Neutrophil (primary cell): ENCODE data around the gene MSI2.

Source experiments
- H3K27ac ChIP-seq: fragments of 200-600 bp; sonication (generic); 2 replicates; pipeline ENCODE4 v1.5.1; 2016; ENCODE audit warnings: mild to moderate bottlenecking, moderate library complexity
- H3K27me3 ChIP-seq: fragments of 200-600 bp; sonication (generic); 2 replicates; pipeline ENCODE4 v1.6.0; 2016; ENCODE audit warnings: mild to moderate bottlenecking
- H3K36me3 ChIP-seq: fragments of 200-600 bp; sonication (generic); 2 replicates; pipeline ENCODE4 v1.5.1; 2017
- H3K4me1 ChIP-seq, 2 experiments: fragments of 200-600 bp in 1 of 2; sonication (generic) in 1 of 2; 1 replicate in 1 of 2; 2 replicates in 1 of 2; pipeline versions ENCODE4 v1.5.1 to v1.6.1; 2013 to 2016; ENCODE audit warnings: low read depth in 1 of 2, low read length in 1 of 2, mild to moderate bottlenecking in 1 of 2, moderate library complexity in 1 of 2; ENCODE audit not compliant: control insufficient read depth in 1 of 2, insufficient read depth in 1 of 2
- H3K4me3 ChIP-seq, 2 experiments: fragments of 200-600 bp in 1 of 2; sonication (generic) in 1 of 2; 1 replicate in 1 of 2; 2 replicates in 1 of 2; pipeline ENCODE4 v1.5.1; 2013 to 2016; ENCODE audit warnings: low read depth in 1 of 2, low read length in 1 of 2, mild to moderate bottlenecking in 1 of 2, moderate library complexity in 1 of 2
- H3K9me3 ChIP-seq: fragments of 200-600 bp; sonication (generic); 2 replicates; pipeline ENCODE4 v1.5.1; 2016
- TF ChIP-seq, protein P1 (sequence below): fragments of 200-600 bp; sonication (generic); IDR thresholded peaks from 2 replicates; pipeline ENCODE4 v1.5.1; 2016; ENCODE audit warnings: antibody characterized with exemption

Gene MSI2

GRCh38 chr17:57708410-57708809 lies 452.1 kb downstream of the MSI2 start:
- Histone ChIP-seq H3K27ac (no peak overlapping the region), H3K4me3 (no peak overlapping the region), H3K4me1 (no peaks in the 10 kb centered on the region), H3K36me3 (no peaks in the 10 kb centered on the region), H3K9me3 (no peaks in the 10 kb centered on the region), H3K27me3 (peaks cover 15% of the 10 kb centered on the region)
- TF ChIP-seq, protein P1, sequence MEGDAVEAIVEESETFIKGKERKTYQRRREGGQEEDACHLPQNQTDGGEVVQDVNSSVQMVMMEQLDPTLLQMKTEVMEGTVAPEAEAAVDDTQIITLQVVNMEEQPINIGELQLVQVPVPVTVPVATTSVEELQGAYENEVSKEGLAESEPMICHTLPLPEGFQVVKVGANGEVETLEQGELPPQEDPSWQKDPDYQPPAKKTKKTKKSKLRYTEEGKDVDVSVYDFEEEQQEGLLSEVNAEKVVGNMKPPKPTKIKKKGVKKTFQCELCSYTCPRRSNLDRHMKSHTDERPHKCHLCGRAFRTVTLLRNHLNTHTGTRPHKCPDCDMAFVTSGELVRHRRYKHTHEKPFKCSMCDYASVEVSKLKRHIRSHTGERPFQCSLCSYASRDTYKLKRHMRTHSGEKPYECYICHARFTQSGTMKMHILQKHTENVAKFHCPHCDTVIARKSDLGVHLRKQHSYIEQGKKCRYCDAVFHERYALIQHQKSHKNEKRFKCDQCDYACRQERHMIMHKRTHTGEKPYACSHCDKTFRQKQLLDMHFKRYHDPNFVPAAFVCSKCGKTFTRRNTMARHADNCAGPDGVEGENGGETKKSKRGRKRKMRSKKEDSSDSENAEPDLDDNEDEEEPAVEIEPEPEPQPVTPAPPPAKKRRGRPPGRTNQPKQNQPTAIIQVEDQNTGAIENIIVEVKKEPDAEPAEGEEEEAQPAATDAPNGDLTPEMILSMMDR: no peak

DNA sequence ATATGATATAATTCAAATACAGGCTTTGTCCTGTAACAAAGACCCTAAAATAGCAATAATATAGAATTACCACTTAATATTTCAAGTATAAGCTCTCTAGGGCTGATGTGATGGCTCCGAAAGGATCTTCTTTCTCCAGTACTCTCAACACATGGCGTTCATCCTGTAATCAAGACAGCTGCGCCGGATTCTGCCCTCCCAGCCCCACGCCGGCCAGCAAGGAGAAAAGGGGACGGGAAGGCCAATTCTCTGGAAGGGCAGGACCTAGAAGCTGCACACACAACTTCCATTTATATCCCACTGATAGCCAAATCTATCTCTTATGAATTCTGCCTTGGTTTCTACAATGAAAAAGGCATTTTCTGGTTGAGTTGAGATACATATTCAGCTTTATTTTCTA lies 456.8 kb downstream of the MSI2 start:
- Histone ChIP-seq H3K9me3 (no peaks in the 10 kb centered on the region), H3K4me3 (no peak overlapping the region), H3K4me1 (no peaks in the 10 kb centered on the region), H3K36me3 (no peaks in the 10 kb centered on the region), H3K27ac (no peak overlapping the region), H3K27me3 (peaks cover 41% of the 10 kb centered on the region)
- TF ChIP-seq, protein P1: no peak

DNA sequence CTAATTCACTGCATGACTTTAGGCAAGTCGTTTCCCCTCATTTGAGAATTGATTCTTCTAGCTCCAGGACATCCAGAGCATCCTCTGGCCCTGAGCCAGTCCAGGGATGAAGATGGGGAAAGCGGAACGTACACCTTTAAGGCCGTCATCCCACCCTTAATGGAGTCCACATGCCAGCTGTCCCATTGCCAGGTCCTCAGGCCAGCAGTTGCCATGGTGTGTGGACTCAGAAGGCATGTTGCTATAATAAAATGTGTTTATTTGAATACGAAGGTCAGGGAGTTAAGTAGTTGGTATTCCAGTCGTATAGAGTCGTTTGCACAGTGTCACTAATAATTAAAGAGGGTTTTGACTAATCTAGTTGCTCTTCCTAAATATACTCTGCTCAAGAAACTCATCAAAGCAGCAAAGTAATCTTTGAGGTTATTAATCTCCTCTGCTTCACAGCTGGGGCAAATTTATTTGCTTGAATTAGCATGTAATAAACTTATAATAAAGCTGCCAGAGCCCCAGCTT lies 458.4 kb downstream of the MSI2 start:
- Histone ChIP-seq H3K27ac (no peak overlapping the region), H3K4me1 (no peaks in the 10 kb centered on the region), H3K36me3 (no peaks in the 10 kb centered on the region), H3K9me3 (no peaks in the 10 kb centered on the region), H3K27me3 (peaks cover 50% of the 10 kb centered on the region), H3K4me3 (no peak overlapping the region)
- TF ChIP-seq, protein P1: no peak

DNA sequence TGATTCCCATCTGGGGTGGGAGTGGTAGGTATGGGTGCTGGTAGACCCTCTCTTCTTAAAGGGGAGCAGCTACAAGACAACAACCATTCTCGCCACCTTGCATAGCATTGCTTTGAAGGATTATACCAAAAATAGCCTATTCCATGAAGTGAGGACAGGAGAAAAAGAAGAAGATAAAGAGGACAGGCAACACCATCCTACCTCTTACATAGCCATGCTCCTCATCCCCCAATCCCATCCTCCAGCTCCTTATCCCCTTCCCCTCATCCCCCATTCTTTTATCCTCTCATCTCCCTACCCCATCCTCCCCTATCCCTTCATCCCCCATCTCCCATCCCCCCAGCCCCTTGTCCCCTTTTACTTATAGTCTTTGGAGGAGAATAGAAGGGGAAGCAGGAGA lies 459.7 kb downstream of the MSI2 start:
- Histone ChIP-seq H3K4me1 (no peaks in the 10 kb centered on the region), H3K27me3 (peaks cover 49% of the 10 kb centered on the region), H3K27ac (no peak overlapping the region), H3K4me3 (no peak overlapping the region), H3K36me3 (no peaks in the 10 kb centered on the region), H3K9me3 (no peaks in the 10 kb centered on the region)
- TF ChIP-seq, protein P1: no peak

- Histone ChIP-seq H3K27me3 (peaks cover 30% of the 10 kb centered on the region), H3K4me3 (no peak overlapping the region), H3K27ac (no peak overlapping the region), H3K36me3 (no peaks in the 10 kb centered on the region), H3K9me3 (no peaks in the 10 kb centered on the region), H3K4me1 (no peaks in the 10 kb centered on the region)
- TF ChIP-seq, protein P1: no peak
Measured at GRCh38 chr17:57718878-57719277, 462.6 kb downstream of the MSI2 start.
